Progenitor cell of endocrine pancreas (in vitro differentiated cells): ENCODE data around the gene PDE9A. TPM values are rescaled to one million over a fixed set of nuclear protein-coding genes. Genes with fewer than 3 reads are reported as not detected.

Experiments
- DNase-seq: peaks from one replicate; pipeline ENCODE4 v3.0.0; 2021; ENCODE audit warnings: low spot score; ENCODE audit not compliant: unreplicated experiment
- H3K27ac Mint-ChIP-seq: 2 replicates; pipeline ENCODE4 v1.8.0; 2021; ENCODE audit warnings: mild to moderate bottlenecking, moderate library complexity, mixed read lengths
- H3K27me3 Mint-ChIP-seq: 2 replicates; pipeline ENCODE4 v1.8.0; 2021; ENCODE audit warnings: mixed read lengths
- H3K36me3 Mint-ChIP-seq: 2 replicates; pipeline ENCODE4 v1.8.0; 2022; ENCODE audit warnings: mixed read lengths; ENCODE audit not compliant: insufficient read depth
- H3K4me1 Mint-ChIP-seq: 2 replicates; pipeline ENCODE4 v1.8.0; 2021; ENCODE audit warnings: low read depth, mixed read lengths
- H3K4me3 Mint-ChIP-seq: 2 replicates; pipeline ENCODE4 v1.8.0; 2021; ENCODE audit warnings: low read depth, mild to moderate bottlenecking, moderate library complexity, mixed read lengths
- H3K9me3 Mint-ChIP-seq: 2 replicates; pipeline ENCODE4 v1.8.0; 2021; ENCODE audit warnings: low read depth, mixed read lengths
- CTCF ChIP-seq: fragments of 200-600 bp; sonication (generic); IDR thresholded peaks from one replicate; pipeline ENCODE4 v1.5.0; 2021; ENCODE audit warnings: antibody characterized with exemption, mild to moderate bottlenecking; ENCODE audit not compliant: unreplicated experiment
- total RNA-seq: library from RNA; stranded (reverse); gene quantifications from 2 replicates; pipeline ENCODE4 v1.2.1, GENCODE V29; 2021

PDE9A gene
- total RNA-seq, 1 donor from 2014 or later = 57.0 TPM

DNA sequence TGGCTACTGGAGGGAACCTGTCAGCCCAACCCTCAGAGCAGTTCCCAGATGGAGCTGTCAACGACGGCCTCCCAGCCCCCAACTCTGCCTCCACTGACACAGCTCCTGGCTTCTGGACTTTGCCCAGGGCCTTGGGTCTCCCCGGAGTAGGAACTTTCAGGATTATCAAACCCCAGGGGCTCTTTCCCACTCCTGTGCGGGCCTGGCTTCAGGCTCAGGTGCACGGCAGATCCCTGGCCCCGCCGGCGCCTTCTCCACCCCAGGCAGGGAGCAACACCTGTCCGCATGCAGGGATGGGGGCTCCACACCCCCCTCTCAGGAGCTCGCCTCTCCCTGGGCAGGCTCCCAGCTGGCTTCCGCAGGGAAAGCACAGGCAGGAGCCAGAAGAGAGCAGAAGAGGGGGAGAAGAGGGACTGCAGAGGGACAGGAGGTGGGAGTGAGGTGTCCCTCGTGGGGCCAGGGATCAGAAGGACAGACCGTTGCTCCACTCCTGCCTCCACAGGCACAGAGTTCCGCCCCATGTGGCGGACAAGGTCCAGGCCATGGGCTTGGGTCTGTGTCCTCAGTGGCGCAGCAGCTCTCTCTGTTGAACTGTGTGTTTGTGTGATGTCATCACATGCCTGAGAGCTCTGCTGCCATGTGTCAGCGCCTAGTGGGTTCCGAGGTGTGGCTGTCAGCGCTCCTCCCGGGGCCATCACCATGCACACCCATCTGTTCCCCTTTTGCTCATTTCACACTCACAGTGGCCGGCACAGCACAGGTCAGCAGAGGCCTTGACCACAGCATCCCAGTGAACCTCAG is 107.7 kb downstream of the PDE9A start:
- Mint-ChIP-seq H3K4me3 (no peak overlapping the region), H3K36me3 (peaks cover 23% of the 10 kb centered on the region), H3K27ac (peak overlapping the region; percentile 78), H3K27me3 (no peaks in the 10 kb centered on the region), H3K9me3 (no peaks in the 10 kb centered on the region), H3K4me1 (peaks cover 32% of the 10 kb centered on the region)
- no peak for TF ChIP-seq CTCF
- DNase-seq = no peak

GRCh38 chr21:42761776-42762335 is 108.4 kb downstream of the PDE9A start:
- H3K9me3 Mint-ChIP-seq = no peaks in the 10 kb centered on the region
- DNase-seq = no peak
- H3K4me1 Mint-ChIP-seq = peaks cover 32% of the 10 kb centered on the region
- TF ChIP-seq CTCF = no peak
- H3K36me3 Mint-ChIP-seq = peaks cover 26% of the 10 kb centered on the region
- no peaks in the 10 kb centered on the region for H3K27me3 Mint-ChIP-seq
- no peak overlapping the region for H3K4me3 Mint-ChIP-seq
- peak overlapping the region; percentile 90 for H3K27ac Mint-ChIP-seq

GRCh38 chr21:42763581-42764442 is 110.4 kb downstream of the PDE9A start:
- Mint-ChIP-seq H3K4me3 (no peak overlapping the region), H3K27ac (peak overlapping the region; percentile 56)

DNA sequence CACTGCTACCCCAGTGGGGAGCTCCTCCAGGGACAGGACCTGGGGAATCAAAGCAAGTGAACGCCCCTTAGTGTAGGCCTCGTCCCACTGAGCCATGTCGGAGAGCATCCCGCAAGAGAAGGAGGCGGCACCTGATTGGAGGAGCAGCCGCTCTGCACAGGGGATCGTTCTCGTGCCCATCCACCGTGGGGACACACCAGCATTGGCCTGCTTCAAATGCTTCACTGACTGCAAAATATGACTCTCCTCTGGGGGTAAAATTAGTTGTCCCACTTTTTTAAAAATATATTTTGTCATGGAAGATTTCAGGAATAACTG is 111.0 kb downstream of the PDE9A start:
- no peak for TF ChIP-seq CTCF
- H3K27me3 Mint-ChIP-seq = no peaks in the 10 kb centered on the region

More at GRCh38 chr21:42763581-42764442, 110.4 kb downstream of the PDE9A start:
- DNase-seq = no peak
- Mint-ChIP-seq H3K4me1 (peaks cover 23% of the 10 kb centered on the region), H3K27me3 (no peaks in the 10 kb centered on the region), H3K36me3 (peaks cover 26% of the 10 kb centered on the region), H3K9me3 (no peaks in the 10 kb centered on the region)
- TF ChIP-seq CTCF = no peak

GRCh38 chr21:42764883-42765282 is 111.5 kb downstream of the PDE9A start:
- Mint-ChIP-seq H3K36me3 (peaks cover 34% of the 10 kb centered on the region), H3K4me1 (peaks cover 14% of the 10 kb centered on the region), H3K4me3 (no peak overlapping the region), H3K27ac (no peak overlapping the region), H3K9me3 (no peaks in the 10 kb centered on the region), H3K27me3 (no peaks in the 10 kb centered on the region)
- no peak for TF ChIP-seq CTCF
- no peak for DNase-seq

More for the DNA sequence above, 111.0 kb downstream of the PDE9A start:
- no peak overlapping the region for H3K4me3 Mint-ChIP-seq
- H3K36me3 Mint-ChIP-seq = peaks cover 32% of the 10 kb centered on the region
- no peak overlapping the region for H3K27ac Mint-ChIP-seq
- H3K9me3 Mint-ChIP-seq = no peaks in the 10 kb centered on the region
- peaks cover 17% of the 10 kb centered on the region for H3K4me1 Mint-ChIP-seq
- no peak for DNase-seq
